ENCODE measurements around the gene SNX27.
"Not testable (repeated sequence)": the region's sequence is repeated elsewhere in the genome, so short reads cannot be mapped to it uniquely, and the experiment has no call there.

Gene SNX27

GRCh38 chr1:151624783-151625182 is 12.9 kb downstream of the SNX27 start:
- no peaks in the 10 kb centered on the region for H3K27me3 ChIP-seq (ENCODE audit: control insufficient read depth, insufficient read depth, low read length)
- H3K9ac ChIP-seq (ENCODE audit: low read length) = no peak overlapping the region
- H3K4me3 ChIP-seq (ENCODE audit: low read length) = no peak overlapping the region
- H3K4me1 ChIP-seq (ENCODE audit: control insufficient read depth, insufficient read depth, low read length) = peaks cover 10% of the 10 kb centered on the region
- H3K27ac ChIP-seq (ENCODE audit: low read depth, low read length) = no peak overlapping the region
- H3K36me3 ChIP-seq (ENCODE audit: control insufficient read depth, insufficient read depth, low read length) = no peaks in the 10 kb centered on the region

GRCh38 chr1:151626740-151627334 is 15.0 kb downstream of the SNX27 start:
- Histone ChIP-seq H3K27me3 (ENCODE audit: control insufficient read depth, insufficient read depth, low read length) (no peaks in the 10 kb centered on the region), H3K27ac (ENCODE audit: low read depth, low read length) (no peak overlapping the region), H3K4me3 (ENCODE audit: low read length) (no peak overlapping the region), H3K4me1 (ENCODE audit: control insufficient read depth, insufficient read depth, low read length) (peaks cover 2% of the 10 kb centered on the region), H3K36me3 (ENCODE audit: control insufficient read depth, insufficient read depth, low read length) (no peaks in the 10 kb centered on the region), H3K9ac (ENCODE audit: low read length) (no peak overlapping the region)

- Histone ChIP-seq H3K4me3 (ENCODE audit: low read length) (no peak overlapping the region), H3K36me3 (ENCODE audit: control insufficient read depth, insufficient read depth, low read length) (no peaks in the 10 kb centered on the region), H3K27me3 (ENCODE audit: control insufficient read depth, insufficient read depth, low read length) (no peaks in the 10 kb centered on the region), H3K4me1 (ENCODE audit: control insufficient read depth, insufficient read depth, low read length) (peaks cover 7% of the 10 kb centered on the region), H3K27ac (ENCODE audit: low read depth, low read length) (no peak overlapping the region), H3K9ac (ENCODE audit: low read length) (no peak overlapping the region)
These were observed 17.4 kb downstream of the SNX27 start for GRCh38 chr1:151629278-151629677.

GRCh38 chr1:151635479-151636072 is 23.7 kb downstream of the SNX27 start:
- Histone ChIP-seq H3K27ac (ENCODE audit: low read depth, low read length) (no peak overlapping the region), H3K4me1 (ENCODE audit: control insufficient read depth, insufficient read depth, low read length) (peaks cover 28% of the 10 kb centered on the region), H3K9ac (ENCODE audit: low read length) (no peak overlapping the region), H3K36me3 (ENCODE audit: control insufficient read depth, insufficient read depth, low read length) (no peaks in the 10 kb centered on the region), H3K27me3 (ENCODE audit: control insufficient read depth, insufficient read depth, low read length) (no peaks in the 10 kb centered on the region), H3K4me3 (ENCODE audit: low read length) (no peak overlapping the region)

- H3K4me1 ChIP-seq (ENCODE audit: control insufficient read depth, insufficient read depth, low read length) = peaks cover 28% of the 10 kb centered on the region
- H3K27ac ChIP-seq (ENCODE audit: low read depth, low read length) = no peak overlapping the region
- no peak overlapping the region for H3K4me3 ChIP-seq (ENCODE audit: low read length)
- no peak overlapping the region for H3K9ac ChIP-seq (ENCODE audit: low read length)
- no peaks in the 10 kb centered on the region for H3K36me3 ChIP-seq (ENCODE audit: control insufficient read depth, insufficient read depth, low read length)
- no peaks in the 10 kb centered on the region for H3K27me3 ChIP-seq (ENCODE audit: control insufficient read depth, insufficient read depth, low read length)
These were observed 26.4 kb downstream of the SNX27 start for GRCh38 chr1:151638074-151638775.

GRCh38 chr1:151638812-151639211 is 27.0 kb downstream of the SNX27 start:
- no peak overlapping the region for H3K9ac ChIP-seq (ENCODE audit: low read length)
- H3K4me3 ChIP-seq (ENCODE audit: low read length) = no peak overlapping the region
- H3K27ac ChIP-seq (ENCODE audit: low read depth, low read length) = no peak overlapping the region
- peaks cover 28% of the 10 kb centered on the region for H3K4me1 ChIP-seq (ENCODE audit: control insufficient read depth, insufficient read depth, low read length)
- H3K36me3 ChIP-seq (ENCODE audit: control insufficient read depth, insufficient read depth, low read length) = no peaks in the 10 kb centered on the region
- no peaks in the 10 kb centered on the region for H3K27me3 ChIP-seq (ENCODE audit: control insufficient read depth, insufficient read depth, low read length)

- no peak overlapping the region for H3K27ac ChIP-seq (ENCODE audit: low read depth, low read length)
- H3K27me3 ChIP-seq (ENCODE audit: control insufficient read depth, insufficient read depth, low read length) = no peaks in the 10 kb centered on the region
- H3K4me3 ChIP-seq (ENCODE audit: low read length) = no peak overlapping the region
- H3K36me3 ChIP-seq (ENCODE audit: control insufficient read depth, insufficient read depth, low read length) = no peaks in the 10 kb centered on the region
- peaks cover 22% of the 10 kb centered on the region for H3K4me1 ChIP-seq (ENCODE audit: control insufficient read depth, insufficient read depth, low read length)
- H3K9ac ChIP-seq (ENCODE audit: low read length) = no peak overlapping the region
These were observed 27.6 kb downstream of the SNX27 start for GRCh38 chr1:151639466-151639865.

GRCh38 chr1:151641229-151641628 is 29.4 kb downstream of the SNX27 start:
- Histone ChIP-seq H3K27me3 (ENCODE audit: control insufficient read depth, insufficient read depth, low read length) (no peaks in the 10 kb centered on the region), H3K36me3 (ENCODE audit: control insufficient read depth, insufficient read depth, low read length) (no peaks in the 10 kb centered on the region)

GRCh38 chr1:151643085-151643484 is 31.2 kb downstream of the SNX27 start:
- peaks cover 10% of the 10 kb centered on the region for H3K4me1 ChIP-seq (ENCODE audit: control insufficient read depth, insufficient read depth, low read length)
- H3K9ac ChIP-seq (ENCODE audit: low read length) = not testable (repeated sequence)

More at GRCh38 chr1:151641229-151641628, 29.4 kb downstream of the SNX27 start:
- H3K27ac ChIP-seq (ENCODE audit: low read depth, low read length) = no peak overlapping the region
- peaks cover 18% of the 10 kb centered on the region for H3K4me1 ChIP-seq (ENCODE audit: control insufficient read depth, insufficient read depth, low read length)
- H3K9ac ChIP-seq (ENCODE audit: low read length) = no peak overlapping the region
- no peak overlapping the region for H3K4me3 ChIP-seq (ENCODE audit: low read length)

GRCh38 chr1:151644001-151644400 is 32.2 kb downstream of the SNX27 start:
- no peaks in the 10 kb centered on the region for H3K36me3 ChIP-seq (ENCODE audit: control insufficient read depth, insufficient read depth, low read length)
- H3K9ac ChIP-seq (ENCODE audit: low read length) = no peak overlapping the region
- peaks cover 7% of the 10 kb centered on the region for H3K4me1 ChIP-seq (ENCODE audit: control insufficient read depth, insufficient read depth, low read length)
- no peak overlapping the region for H3K4me3 ChIP-seq (ENCODE audit: low read length)
- H3K27me3 ChIP-seq (ENCODE audit: control insufficient read depth, insufficient read depth, low read length) = no peaks in the 10 kb centered on the region
- H3K27ac ChIP-seq (ENCODE audit: low read depth, low read length) = no peak overlapping the region

More at GRCh38 chr1:151643085-151643484, 31.2 kb downstream of the SNX27 start:
- H3K27me3 ChIP-seq (ENCODE audit: control insufficient read depth, insufficient read depth, low read length); H3K27ac ChIP-seq (ENCODE audit: low read depth, low read length); H3K4me3 ChIP-seq (ENCODE audit: low read length); H3K36me3 ChIP-seq (ENCODE audit: control insufficient read depth, insufficient read depth, low read length): not testable (repeated sequence)

- no peak overlapping the region for H3K4me3 ChIP-seq (ENCODE audit: low read length)
- H3K27ac ChIP-seq (ENCODE audit: low read depth, low read length) = no peak overlapping the region
- no peak overlapping the region for H3K9ac ChIP-seq (ENCODE audit: low read length)
- no peaks in the 10 kb centered on the region for H3K27me3 ChIP-seq (ENCODE audit: control insufficient read depth, insufficient read depth, low read length)
- peaks cover 3% of the 10 kb centered on the region for H3K4me1 ChIP-seq (ENCODE audit: control insufficient read depth, insufficient read depth, low read length)
- peaks cover 2% of the 10 kb centered on the region for H3K36me3 ChIP-seq (ENCODE audit: control insufficient read depth, insufficient read depth, low read length)
These were observed 41.5 kb downstream of the SNX27 start for GRCh38 chr1:151653397-151653796.

- H3K36me3 ChIP-seq (ENCODE audit: control insufficient read depth, insufficient read depth, low read length) = peaks cover 2% of the 10 kb centered on the region
- no peak overlapping the region for H3K9ac ChIP-seq (ENCODE audit: low read length)
- H3K27ac ChIP-seq (ENCODE audit: low read depth, low read length) = no peak overlapping the region
- H3K27me3 ChIP-seq (ENCODE audit: control insufficient read depth, insufficient read depth, low read length) = no peaks in the 10 kb centered on the region
- H3K4me3 ChIP-seq (ENCODE audit: low read length) = no peak overlapping the region
- peaks cover 3% of the 10 kb centered on the region for H3K4me1 ChIP-seq (ENCODE audit: control insufficient read depth, insufficient read depth, low read length)
These were observed 43.5 kb downstream of the SNX27 start for GRCh38 chr1:151655371-151655770.

All from rectal smooth muscle tissue (tissue), 1 donor.